ENCODE results near the gene HMGB1. TPM values are rescaled to one million over a fixed set of nuclear protein-coding genes. Genes with fewer than 3 reads are reported as not detected.
"Not testable (repeated sequence)": the region's sequence is repeated elsewhere in the genome, so short reads cannot be mapped to it uniquely, and the experiment has no call there.

HMGB1 gene
- polyA plus RNA-seq, 6 donors from 2014 or later: 649 to 840 (median 792) TPM

DNA sequence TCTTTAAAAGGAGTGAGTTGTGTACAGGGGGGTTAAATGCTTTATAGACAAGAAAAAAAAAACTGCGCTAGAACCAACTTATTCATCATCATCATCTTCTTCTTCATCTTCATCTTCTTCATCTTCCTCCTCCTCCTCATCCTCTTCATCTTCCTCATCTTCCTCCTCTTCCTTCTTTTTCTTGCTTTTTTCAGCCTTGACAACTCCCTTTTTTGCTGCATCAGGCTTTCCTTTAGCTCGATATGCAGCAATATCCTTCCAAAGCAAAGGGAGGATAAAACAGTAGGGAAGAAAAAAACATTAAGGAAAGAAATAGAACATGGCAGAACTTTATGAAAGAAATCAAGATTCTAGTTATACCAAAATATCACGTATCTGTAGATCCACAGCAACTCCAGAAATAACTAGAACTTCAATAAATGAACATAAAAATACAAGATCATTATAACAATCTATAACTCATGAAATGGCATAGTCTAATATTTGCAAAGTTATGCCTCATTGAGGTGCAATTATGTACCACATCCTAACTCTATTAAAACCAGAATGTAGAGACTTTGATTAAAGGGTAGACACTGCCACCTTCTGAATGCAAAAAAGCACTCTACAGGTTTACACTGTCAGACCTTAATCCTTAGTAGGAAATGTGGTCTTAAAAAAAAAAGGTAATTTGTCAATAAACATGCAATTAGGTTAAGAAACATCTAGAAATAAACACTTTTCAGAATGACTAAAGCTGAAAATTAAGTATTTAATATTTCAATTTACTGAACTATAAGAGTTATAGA, 4.3 kb downstream of the HMGB1 start:
- ATAC-seq (ENCODE audit: low read depth in 2 of 2): peak in 1 of 2 donors; percentile 11
- peak; percentile 50 for DNase-seq
- peaks cover 23 to 58% (median 43%) of the 10 kb centered on the region in 3 donors for H3K4me1 Mint-ChIP-seq

DNA sequence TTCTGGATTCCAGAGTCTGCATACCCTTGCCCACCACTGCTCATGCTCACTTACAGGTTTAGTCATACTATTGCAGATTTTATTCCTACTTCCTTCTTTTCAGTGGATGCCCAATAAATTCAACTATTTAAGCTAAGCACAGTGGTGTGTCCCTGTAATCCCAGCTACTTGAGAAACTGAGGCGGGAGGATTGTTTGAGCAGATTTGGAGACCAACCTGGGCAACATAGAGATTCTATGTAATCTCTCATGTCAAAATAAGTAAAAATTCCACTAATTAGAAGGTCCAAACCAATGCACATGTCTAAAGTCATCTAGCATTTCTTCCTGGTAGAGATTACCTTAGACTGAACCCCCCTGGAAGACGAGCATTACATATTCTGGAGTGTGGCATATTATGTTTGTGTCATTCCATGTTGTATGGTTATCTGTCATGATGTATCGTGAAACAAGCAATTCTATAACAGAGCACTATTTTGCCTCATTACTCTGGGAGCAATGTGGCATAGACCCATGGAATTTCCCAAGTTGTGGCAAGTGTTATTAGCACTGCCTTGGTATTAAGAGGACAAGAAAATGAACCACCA, 8.3 kb downstream of the HMGB1 start:
- Mint-ChIP-seq H3K27ac (peak overlapping the region in 1 of 6 donors; percentile 17), H3K9me3 (no peaks in the 10 kb centered on the region), H3K27me3 (no peaks in the 10 kb centered on the region), H3K36me3 (peaks cover 0 to 5% of the 10 kb centered on the region in 2 donors), H3K4me3 (no peak overlapping the region), H3K4me1 (peaks cover 29 to 53% (median 39%) of the 10 kb centered on the region in 3 donors)
- ATAC-seq (ENCODE audit: low read depth in 2 of 2): no peak
- DNase-seq: no peak

More for the DNA sequence above, 4.3 kb downstream of the HMGB1 start:
- H3K36me3 Mint-ChIP-seq, H3K9me3 Mint-ChIP-seq, H3K27me3 Mint-ChIP-seq: not testable (repeated sequence)
- Mint-ChIP-seq H3K27ac (peak overlapping the region in 5 of 6 donors; percentile 78 to 93 (median 87)), H3K4me3 (peak overlapping the region in 5 of 8 donors; percentile 8 to 93 (median 29))

DNA sequence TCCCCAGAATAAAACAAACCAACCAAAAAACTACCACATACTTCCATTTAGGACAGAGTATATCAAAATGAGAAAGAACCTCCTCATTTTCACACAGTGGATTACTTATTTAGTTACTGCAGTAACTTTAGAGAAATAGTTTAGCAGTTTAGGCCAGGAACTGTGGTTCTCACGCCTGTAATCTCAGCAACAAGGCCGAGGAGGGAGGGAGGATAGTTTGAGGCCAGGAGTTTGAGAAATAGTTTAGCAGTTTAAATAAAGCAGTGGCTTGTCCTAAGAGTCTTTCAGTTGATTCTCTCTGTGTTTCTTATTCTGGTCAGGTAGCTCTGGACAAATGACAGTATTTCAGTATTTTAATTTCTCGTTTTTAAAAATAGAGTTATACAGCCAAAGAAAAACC, 9.4 kb downstream of the HMGB1 start:
- no peak for ATAC-seq (ENCODE audit: low read depth in 2 of 2)
- Mint-ChIP-seq H3K36me3 (peaks cover 0 to 2% of the 10 kb centered on the region in 2 donors), H3K27me3 (no peaks in the 10 kb centered on the region), H3K27ac (peak overlapping the region in 3 of 6 donors; percentile 39 to 84 (median 74)), H3K9me3 (no peaks in the 10 kb centered on the region), H3K4me3 (no peak overlapping the region), H3K4me1 (peaks cover 27 to 43% (median 36%) of the 10 kb centered on the region in 3 donors)
- DNase-seq: no peak

DNA sequence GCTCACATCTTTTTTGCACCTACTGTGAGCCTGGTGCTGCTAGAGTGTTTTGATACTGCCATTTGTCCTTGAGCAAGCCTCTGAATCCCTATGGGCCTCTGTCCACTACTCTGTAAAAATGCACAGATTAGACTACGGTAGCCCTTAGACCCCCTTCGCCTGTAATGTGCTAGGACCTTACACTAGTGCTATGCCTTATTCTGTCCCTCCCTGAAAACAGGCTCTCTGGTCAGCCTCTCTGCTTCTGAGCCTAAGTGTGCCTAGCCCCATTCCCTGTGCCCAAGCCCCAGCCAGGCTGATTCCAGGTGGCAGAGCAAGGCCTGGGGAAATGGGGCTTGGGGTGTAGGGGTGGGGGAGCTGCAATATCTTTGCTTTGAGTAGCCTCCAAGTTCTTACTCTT, 10.7 kb downstream of the HMGB1 start:
- DNase-seq: no peak
- peak overlapping the region in 2 of 6 donors; percentile 37 to 76 for H3K27ac Mint-ChIP-seq

DNA sequence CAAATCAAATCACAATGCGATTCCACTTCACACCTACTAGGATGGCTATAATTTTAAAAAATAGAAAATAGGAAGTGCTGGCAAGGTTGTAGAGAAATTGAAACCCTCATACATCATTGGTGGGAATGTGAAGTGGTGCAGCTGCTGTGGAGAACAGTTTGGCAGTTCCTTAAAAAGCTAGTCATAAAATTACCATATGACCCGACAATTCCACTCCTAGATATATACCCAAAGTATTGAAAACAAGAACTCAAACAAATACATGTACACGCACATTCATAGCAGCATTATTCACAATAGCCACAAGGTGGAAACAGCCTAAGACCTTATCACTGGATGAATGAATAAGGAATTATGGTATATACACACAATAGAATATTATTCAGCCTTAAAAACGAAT, 12.0 kb downstream of the HMGB1 start:
- DNase-seq (no peak), ATAC-seq (ENCODE audit: low read depth in 2 of 2) (peak; percentile 61 to 66)
- peak overlapping the region in 1 of 6 donors; percentile 42 for H3K27ac Mint-ChIP-seq
- peak overlapping the region in 1 of 8 donors; percentile 1 for H3K4me3 Mint-ChIP-seq
- H3K36me3 Mint-ChIP-seq: no peaks in the 10 kb centered on the region
- H3K27me3 Mint-ChIP-seq: no peaks in the 10 kb centered on the region
- H3K9me3 Mint-ChIP-seq: no peaks in the 10 kb centered on the region
- peaks cover 21 to 34% (median 27%) of the 10 kb centered on the region in 3 donors for H3K4me1 Mint-ChIP-seq

More for the DNA sequence above, 10.7 kb downstream of the HMGB1 start:
- Mint-ChIP-seq H3K9me3 (no peaks in the 10 kb centered on the region), H3K36me3 (no peaks in the 10 kb centered on the region), H3K4me3 (no peak overlapping the region), H3K4me1 (peaks cover 25 to 42% (median 33%) of the 10 kb centered on the region in 3 donors), H3K27me3 (no peaks in the 10 kb centered on the region)
- ATAC-seq (ENCODE audit: low read depth in 2 of 2): no peak

DNA sequence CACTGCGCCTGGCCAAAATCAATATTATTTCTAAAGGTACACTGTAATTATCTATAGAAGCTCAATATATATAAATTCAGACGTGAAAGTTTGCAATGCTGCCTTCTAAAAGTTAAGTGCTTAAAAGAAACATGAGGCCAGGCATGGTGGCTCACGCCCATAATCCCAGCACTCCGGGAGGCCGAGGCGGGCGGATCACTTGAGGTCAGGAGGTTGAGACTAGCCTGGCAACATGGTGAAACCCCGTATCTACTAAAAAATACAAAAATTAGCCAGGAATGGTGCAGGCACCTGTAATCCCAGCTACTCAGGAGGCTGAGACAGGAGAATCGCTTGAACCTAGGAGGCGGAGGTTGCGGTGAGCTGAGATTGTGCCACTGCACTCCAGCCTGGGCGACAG, 14.3 kb downstream of the HMGB1 start:
- DNase-seq; H3K9me3 Mint-ChIP-seq; H3K4me3 Mint-ChIP-seq; H3K27me3 Mint-ChIP-seq; ATAC-seq (ENCODE audit: low read depth in 2 of 2); H3K36me3 Mint-ChIP-seq: not testable (repeated sequence)
- H3K4me1 Mint-ChIP-seq: peaks cover 23 to 40% (median 31%) of the 10 kb centered on the region in 3 donors
- peak overlapping the region in 1 of 6 donors; percentile 70 for H3K27ac Mint-ChIP-seq

DNA sequence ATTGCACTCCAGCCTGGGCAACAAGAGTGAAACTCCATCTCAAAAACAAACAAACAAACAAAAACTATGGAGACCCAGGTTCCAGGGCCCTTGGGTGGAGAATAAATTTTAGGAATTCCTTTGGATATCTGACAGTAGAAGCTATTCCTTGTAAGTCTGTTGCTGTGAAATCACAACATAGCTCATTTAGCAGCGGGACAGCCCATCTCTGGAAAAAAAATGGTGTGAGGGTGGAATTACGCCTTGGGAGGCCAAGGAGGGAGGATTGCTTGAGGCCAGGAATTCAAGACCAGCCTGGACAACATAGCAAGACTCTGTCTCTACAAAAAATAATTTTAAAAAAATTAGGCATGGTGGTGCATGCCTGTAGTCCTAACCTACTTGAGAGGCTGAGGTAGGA, 15.7 kb downstream of the HMGB1 start:
- no peaks in the 10 kb centered on the region for H3K27me3 Mint-ChIP-seq
- DNase-seq (no peak), ATAC-seq (ENCODE audit: low read depth in 2 of 2) (no peak)
- no peak overlapping the region for H3K4me3 Mint-ChIP-seq
- H3K36me3 Mint-ChIP-seq: no peaks in the 10 kb centered on the region
- H3K27ac Mint-ChIP-seq: no peak overlapping the region
- H3K9me3 Mint-ChIP-seq: no peaks in the 10 kb centered on the region
- H3K4me1 Mint-ChIP-seq: peaks cover 33 to 47% (median 40%) of the 10 kb centered on the region in 3 donors

DNA sequence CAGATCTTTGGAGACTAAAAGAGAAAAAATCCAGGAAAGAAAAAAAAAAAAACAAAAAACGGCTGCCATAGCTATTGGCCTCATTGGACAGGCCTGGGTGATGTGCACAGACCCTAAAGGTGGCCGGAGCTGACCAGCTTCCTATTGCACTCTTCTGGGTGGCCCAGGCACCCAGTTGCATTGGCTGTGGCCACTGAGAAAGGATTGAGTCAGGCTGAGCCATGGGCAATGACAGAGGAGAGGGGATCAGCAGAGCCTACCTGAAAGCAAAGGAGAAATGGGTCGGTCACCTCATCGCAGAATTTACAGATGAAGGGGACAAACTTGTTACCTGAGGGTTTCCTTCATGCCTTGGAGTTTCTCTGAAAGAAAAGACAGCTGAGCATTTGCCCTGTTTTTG, 17.3 kb downstream of the HMGB1 start:
- Mint-ChIP-seq H3K36me3 (no peaks in the 10 kb centered on the region), H3K27ac (peak overlapping the region in 2 of 6 donors; percentile 56 to 82), H3K9me3 (no peaks in the 10 kb centered on the region), H3K4me3 (no peak overlapping the region), H3K4me1 (peaks cover 34 to 52% (median 45%) of the 10 kb centered on the region in 3 donors), H3K27me3 (no peaks in the 10 kb centered on the region)
- DNase-seq: no peak
- ATAC-seq (ENCODE audit: low read depth in 2 of 2): no peak

DNA sequence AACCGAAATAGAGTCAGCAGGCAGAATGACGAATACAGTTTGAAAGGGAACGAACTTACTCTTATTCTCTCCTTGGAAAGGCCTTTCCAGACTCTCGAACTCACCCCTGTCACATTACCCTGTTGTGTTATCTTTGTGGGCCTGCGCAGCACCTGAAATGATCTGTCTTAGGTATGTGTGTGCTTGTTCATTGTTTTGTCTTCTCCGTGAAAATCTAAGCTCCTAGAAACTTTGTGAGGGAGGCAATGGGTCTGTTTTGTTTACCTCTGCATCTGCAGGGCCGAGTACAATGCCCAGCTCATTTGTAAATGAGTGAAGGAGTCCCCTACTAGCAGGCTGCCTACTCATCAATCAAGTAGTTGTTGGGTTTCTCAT, 19.6 kb downstream of the HMGB1 start:
- ATAC-seq (ENCODE audit: low read depth in 2 of 2): no peak
- H3K36me3 Mint-ChIP-seq: no peaks in the 10 kb centered on the region
- no peaks in the 10 kb centered on the region for H3K27me3 Mint-ChIP-seq
- no peak for DNase-seq
- H3K4me3 Mint-ChIP-seq: peak overlapping the region; percentile 77 to 96 (median 85)
- no peaks in the 10 kb centered on the region for H3K9me3 Mint-ChIP-seq
- H3K4me1 Mint-ChIP-seq: peaks cover 42 to 68% (median 50%) of the 10 kb centered on the region in 3 donors
- peak overlapping the region; percentile 18 to 96 (median 84) for H3K27ac Mint-ChIP-seq

DNA sequence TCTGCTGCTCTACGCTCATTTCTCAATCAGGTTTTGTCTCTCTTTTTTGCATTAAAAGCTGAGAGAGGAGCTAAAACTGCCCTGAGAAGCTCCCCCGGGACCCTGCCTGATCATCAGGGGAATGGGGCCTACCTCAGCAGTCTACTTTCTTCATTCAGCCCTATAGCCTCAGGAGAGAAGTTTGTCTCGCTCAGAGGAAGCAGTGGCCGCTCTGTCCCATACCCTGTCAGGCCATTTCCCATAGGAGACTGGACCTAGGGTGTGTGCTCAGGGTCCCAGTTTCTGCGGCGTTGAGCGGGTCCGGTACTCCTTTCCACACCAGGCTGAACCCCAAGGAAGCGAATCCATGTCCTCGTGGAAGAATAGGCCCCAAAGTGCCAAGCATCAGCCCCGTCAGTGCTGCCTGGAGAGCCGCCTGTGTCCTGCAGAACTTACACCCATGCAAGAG, 21.8 kb downstream of the HMGB1 start:
- Mint-ChIP-seq H3K27me3 (no peaks in the 10 kb centered on the region), H3K4me3 (peak overlapping the region; percentile 73 to 96 (median 84)), H3K4me1 (peaks cover 49 to 81% (median 66%) of the 10 kb centered on the region in 3 donors), H3K27ac (peak overlapping the region; percentile 79 to 97 (median 94)), H3K9me3 (no peaks in the 10 kb centered on the region), H3K36me3 (no peaks in the 10 kb centered on the region)
- DNase-seq: peak; percentile 77
- peak; percentile 75 to 81 for ATAC-seq (ENCODE audit: low read depth in 2 of 2)

DNA sequence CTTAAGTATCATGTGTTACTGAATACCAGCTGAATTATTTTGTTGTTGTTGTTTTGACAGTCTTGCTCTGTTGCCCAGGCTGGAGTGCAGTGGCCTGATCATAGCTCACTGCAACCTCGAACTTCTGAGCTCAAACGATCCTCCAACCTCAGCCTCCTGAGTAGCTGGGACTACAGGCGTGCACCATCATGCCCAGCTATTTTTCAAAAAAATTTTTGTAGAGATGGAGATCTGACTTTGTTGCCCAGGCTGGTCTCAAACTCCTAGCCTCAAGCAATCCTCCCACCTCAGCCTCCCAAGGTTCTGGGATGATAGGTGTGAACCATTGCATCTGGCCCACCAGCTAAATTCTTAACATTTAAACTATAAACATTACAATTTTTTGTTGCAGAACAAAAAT, 22.2 kb downstream of the HMGB1 start:
- peaks cover 52 to 85% (median 71%) of the 10 kb centered on the region in 3 donors for H3K4me1 Mint-ChIP-seq
- peak overlapping the region; percentile 73 to 96 (median 84) for H3K4me3 Mint-ChIP-seq
- peak overlapping the region; percentile 74 to 97 (median 94) for H3K27ac Mint-ChIP-seq
- DNase-seq; H3K36me3 Mint-ChIP-seq; ATAC-seq (ENCODE audit: low read depth in 2 of 2); H3K27me3 Mint-ChIP-seq; H3K9me3 Mint-ChIP-seq: not testable (repeated sequence)

DNA sequence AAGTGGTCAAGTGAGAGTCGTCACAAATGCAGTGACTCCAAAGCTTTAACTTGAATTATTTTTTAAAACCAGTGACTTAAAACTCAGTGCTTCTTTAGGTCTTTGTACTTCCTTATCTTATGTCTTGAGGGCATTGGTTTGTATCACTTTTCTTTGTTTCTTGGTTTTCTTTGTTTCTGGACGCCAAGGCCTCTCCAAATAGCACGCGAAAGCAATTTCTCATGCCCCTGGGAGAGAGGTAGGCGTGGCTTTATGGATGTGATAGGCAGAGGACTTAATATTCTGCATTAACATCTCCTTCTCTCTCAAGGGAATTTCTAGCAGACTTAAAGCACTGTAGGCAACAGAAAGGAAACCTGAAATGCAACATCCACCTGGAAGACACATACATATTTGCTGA, 22.8 kb downstream of the HMGB1 start:
- Mint-ChIP-seq H3K27ac (peak overlapping the region; percentile 74 to 97 (median 89)), H3K4me3 (peak overlapping the region; percentile 42 to 94 (median 84)), H3K4me1 (peaks cover 55 to 82% (median 74%) of the 10 kb centered on the region in 3 donors), H3K9me3 (no peaks in the 10 kb centered on the region), H3K27me3 (no peaks in the 10 kb centered on the region), H3K36me3 (no peaks in the 10 kb centered on the region)
- DNase-seq (peak; percentile 29), ATAC-seq (ENCODE audit: low read depth in 2 of 2) (peak; percentile 15 to 29)

DNA sequence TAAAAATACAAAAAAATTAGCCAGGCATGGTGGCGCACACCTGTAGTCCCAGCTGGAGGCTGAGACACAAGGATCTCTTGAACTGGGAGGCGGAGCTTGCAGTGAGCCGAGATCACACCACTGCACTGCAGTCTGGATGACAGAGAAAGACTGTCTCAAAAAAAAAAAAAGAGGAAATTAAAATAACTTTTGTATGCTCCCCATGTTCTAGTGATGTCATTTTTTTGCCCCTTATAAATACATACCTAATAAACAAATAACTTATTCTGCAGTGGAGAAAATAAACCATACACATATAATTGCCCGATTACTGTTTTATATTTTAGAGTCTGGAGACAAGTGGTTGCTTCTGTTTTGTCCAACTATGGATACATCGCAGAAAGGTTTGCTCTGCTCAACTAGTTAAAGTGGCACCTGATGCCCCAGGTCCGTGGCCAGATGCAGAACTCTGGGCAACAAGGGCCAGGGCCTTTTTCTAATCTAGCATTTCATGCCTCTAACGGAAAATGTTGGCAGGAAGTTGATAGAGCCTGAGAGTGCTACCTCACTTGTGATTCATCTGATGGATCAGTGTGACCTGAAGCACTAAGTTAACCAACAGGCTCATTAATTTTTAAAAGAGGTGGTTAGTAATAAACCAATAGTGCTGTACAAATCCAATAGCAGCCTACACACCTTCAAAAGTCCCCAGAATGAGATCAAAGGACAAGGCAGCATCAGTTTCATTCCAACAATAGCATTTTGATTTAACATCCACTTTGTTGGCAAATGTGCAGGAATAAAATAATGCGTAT, 24.6 kb downstream of the HMGB1 start:
- no peaks in the 10 kb centered on the region for H3K9me3 Mint-ChIP-seq
- no peaks in the 10 kb centered on the region for H3K27me3 Mint-ChIP-seq
- H3K4me1 Mint-ChIP-seq: peaks cover 45 to 64% (median 60%) of the 10 kb centered on the region in 3 donors
- H3K4me3 Mint-ChIP-seq: peak overlapping the region in 6 of 8 donors; percentile 12 to 67 (median 43)
- peak overlapping the region in 4 of 6 donors; percentile 56 to 89 (median 85) for H3K27ac Mint-ChIP-seq
- no peaks in the 10 kb centered on the region for H3K36me3 Mint-ChIP-seq
- ATAC-seq (ENCODE audit: low read depth in 2 of 2) (peak in 1 of 2 donors; percentile 8), DNase-seq (no peak)
